ENCODE measurements around the gene BZW2.

Gene BZW2

DNA sequence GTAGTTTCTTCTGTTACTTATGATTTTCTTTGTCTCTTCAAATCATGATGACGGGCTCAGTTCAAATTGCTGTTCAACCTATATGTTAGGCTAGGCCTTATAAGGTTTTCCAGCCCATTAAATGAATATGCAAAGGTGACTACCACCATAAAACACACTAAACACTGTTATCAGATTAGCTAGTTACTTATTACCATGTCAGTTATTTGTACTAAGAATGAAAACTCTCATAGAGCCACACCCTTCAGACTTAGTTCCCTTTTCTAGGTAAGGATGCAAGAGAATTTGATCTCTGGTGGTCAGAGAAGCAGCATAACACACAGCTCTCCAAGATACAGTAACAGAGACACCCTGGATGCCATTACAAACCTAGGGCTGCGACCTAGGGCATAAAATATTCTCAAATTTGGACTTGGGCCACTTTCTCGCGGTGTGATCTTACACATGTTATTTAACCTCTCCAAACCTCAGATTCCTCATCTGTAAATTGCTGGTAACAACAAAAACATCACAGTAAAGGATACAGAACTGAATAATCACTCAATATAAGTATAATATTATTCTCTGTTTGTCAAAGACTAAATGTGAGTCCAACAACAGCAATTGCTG lies 36.0 kb upstream of the BZW2 start:
- no peak for DNase-seq (ENCODE audit: low spot score)
- no peak overlapping the region for H3K4me3 ChIP-seq
- TF ChIP-seq, protein P1, sequence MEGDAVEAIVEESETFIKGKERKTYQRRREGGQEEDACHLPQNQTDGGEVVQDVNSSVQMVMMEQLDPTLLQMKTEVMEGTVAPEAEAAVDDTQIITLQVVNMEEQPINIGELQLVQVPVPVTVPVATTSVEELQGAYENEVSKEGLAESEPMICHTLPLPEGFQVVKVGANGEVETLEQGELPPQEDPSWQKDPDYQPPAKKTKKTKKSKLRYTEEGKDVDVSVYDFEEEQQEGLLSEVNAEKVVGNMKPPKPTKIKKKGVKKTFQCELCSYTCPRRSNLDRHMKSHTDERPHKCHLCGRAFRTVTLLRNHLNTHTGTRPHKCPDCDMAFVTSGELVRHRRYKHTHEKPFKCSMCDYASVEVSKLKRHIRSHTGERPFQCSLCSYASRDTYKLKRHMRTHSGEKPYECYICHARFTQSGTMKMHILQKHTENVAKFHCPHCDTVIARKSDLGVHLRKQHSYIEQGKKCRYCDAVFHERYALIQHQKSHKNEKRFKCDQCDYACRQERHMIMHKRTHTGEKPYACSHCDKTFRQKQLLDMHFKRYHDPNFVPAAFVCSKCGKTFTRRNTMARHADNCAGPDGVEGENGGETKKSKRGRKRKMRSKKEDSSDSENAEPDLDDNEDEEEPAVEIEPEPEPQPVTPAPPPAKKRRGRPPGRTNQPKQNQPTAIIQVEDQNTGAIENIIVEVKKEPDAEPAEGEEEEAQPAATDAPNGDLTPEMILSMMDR (IDR thresholded peaks at IDR 0.05) = no peak
- no peak overlapping the region for H3K27ac ChIP-seq

DNA sequence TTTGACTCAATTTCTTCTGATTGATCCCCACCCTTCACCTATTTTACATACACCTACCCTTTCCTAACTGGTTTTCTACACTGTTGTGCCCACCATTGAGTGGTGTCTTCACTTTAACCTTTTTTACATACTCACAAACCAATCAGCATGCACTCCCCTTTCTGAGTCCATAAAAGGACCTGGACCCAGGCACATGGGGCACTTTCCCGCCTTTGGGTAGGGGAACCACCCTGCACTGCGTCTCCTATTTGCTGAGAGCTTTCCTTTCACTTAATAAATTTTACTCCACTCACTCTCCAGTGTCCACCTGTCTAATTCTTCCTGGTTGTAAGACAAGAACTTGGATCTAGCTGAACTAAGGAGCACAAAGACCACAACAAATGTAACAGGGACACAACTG lies 34.3 kb upstream of the BZW2 start:
- Histone ChIP-seq H3K4me3 (no peak overlapping the region), H3K27ac (no peak overlapping the region)
- no peak for DNase-seq (ENCODE audit: low spot score)
- TF ChIP-seq, protein P1 (IDR thresholded peaks at IDR 0.05) = no peak

DNA sequence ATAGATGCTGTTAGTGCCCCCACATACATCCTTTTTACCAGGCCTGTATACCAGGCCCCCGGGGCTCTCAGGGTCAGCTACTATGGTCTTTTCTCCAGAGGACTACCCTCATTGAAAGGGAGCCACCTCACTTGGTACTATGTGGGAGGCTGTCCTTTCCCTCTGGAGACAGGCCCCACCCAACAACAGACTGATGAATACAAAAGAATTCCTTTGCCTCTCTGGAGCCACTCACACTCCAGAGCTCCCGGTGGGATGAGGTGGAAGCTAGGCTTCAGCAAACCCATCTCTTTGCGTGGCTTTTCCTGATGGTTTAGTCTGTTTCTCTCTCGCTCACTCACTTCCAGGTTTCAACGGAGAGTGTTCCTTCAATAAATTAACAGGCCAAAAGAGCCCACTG lies 30.8 kb upstream of the BZW2 start:
- Histone ChIP-seq H3K4me3 (no peak overlapping the region), H3K27ac (no peak overlapping the region)
- DNase-seq (ENCODE audit: low spot score) = no peak
- TF ChIP-seq, protein P1 (IDR thresholded peaks at IDR 0.05) = no peak

DNA sequence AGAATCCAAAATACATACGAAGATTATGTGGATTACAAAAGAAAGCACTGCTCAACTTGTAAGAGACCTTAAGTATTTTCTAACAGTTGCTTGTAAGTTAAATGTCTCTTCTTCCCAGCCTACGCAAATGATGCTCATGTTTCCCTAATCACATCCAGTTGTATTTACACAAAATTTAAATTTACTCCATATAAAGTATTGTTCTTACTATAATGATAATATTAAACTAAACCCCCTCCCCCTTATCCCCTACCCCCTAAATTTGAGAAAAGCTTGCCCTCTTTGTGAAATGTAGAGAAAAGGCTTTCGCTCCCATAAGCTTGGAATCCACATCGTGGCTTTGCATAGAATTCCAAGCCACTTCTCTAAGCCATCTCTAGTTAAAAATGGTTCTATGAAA lies 29.9 kb upstream of the BZW2 start:
- Histone ChIP-seq H3K27ac (no peak overlapping the region), H3K4me3 (no peak overlapping the region)
- TF ChIP-seq, protein P1 (IDR thresholded peaks at IDR 0.05) = no peak
- no peak for DNase-seq (ENCODE audit: low spot score)

DNA sequence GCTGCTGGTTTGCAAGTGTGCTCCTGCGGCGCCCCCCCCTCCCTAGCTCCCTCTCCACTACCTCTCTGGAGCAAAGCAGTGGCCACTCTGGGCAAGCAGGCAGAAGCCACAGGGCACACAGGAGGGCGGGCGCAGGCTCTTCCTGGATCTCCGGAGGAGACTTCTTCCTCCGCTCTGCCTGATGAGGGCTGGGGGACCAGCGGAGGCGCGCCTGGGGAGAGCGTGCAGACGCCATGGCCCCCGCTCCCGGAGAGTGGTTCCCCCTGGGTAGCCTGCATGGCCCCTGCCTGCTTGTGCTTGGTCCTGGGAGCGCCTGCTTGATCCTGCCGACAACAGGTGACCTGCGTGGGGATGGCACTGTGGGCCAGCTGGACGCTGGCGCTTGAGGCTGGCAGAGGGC lies 29.4 kb upstream of the BZW2 start:
- no peak for DNase-seq (ENCODE audit: low spot score)
- Histone ChIP-seq H3K27ac (no peak overlapping the region), H3K4me3 (no peak overlapping the region)
- TF ChIP-seq, protein P1 (IDR thresholded peaks at IDR 0.05) = no peak

DNA sequence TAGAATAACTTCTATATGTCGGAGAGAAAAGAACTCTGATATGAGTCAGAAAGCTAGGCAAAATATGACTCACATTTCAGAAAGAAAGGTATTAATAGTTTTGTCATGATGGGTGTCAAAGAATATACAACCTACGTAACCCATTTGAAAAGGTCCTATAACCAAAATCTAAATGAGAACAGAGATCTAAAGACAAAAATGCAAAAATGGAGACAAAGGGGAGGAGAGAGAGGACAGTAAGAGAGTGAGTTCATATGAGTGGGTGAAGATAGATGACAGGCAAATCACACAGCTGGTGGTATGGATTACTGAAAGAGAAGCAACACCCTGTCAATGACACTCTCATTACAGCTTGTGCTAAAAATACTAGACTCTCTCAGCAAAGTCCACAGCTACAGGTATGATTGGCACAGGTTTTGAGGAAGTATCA lies 26.0 kb upstream of the BZW2 start:
- no peak for DNase-seq (ENCODE audit: low spot score)

DNA sequence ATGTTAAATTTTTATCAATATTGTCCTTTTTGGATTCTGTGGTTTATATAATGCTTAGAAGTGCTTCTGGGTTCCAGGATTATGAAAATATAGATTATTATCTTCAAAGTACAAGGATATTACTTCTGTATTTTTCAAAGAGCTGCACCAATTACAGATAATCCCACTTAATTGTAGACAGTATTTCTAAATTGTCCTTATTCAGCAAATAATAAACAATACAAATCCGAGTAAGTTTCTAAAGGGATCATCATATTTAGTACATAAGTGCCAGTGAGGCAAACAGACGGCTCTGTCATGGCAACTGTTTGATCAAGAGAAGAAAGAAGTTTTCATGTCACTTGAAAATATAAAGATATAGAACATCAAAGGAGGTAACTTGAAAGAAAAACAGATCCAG lies 19.6 kb upstream of the BZW2 start:
- no peak for DNase-seq (ENCODE audit: low spot score)
- Histone ChIP-seq H3K27ac (no peak overlapping the region), H3K4me3 (no peak overlapping the region)
- TF ChIP-seq, protein P1 (IDR thresholded peaks at IDR 0.05) = no peak

More for the DNA sequence above, 26.0 kb upstream of the BZW2 start:
- H3K27ac ChIP-seq = no peak overlapping the region
- TF ChIP-seq, protein P1 (IDR thresholded peaks at IDR 0.05) = no peak
- no peak overlapping the region for H3K4me3 ChIP-seq

Data from coronary artery (tissue), 2 donors.